ENCODE data around the gene CST2.

DNA sequence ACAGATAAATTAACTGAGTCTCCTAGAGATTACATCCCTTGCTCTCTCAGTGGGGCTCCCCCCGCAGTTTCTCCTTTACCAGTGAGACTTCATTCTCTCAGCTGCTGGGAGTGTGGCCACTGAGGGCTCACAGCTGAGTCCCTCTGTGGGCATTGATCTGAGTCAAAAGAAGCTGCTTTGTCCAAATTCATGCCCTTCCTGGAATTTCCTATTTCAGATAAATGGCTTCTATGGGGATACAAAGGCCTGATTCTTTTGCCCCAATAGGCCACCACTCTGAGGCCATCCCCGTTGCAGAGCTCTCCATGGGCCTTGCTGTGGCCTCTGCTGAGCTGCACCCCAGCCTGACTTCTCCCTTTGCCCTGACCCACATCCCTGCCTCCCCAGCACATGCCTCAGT is 43.0 kb upstream of the CST2 start:
- TF ChIP-seq, protein P1, sequence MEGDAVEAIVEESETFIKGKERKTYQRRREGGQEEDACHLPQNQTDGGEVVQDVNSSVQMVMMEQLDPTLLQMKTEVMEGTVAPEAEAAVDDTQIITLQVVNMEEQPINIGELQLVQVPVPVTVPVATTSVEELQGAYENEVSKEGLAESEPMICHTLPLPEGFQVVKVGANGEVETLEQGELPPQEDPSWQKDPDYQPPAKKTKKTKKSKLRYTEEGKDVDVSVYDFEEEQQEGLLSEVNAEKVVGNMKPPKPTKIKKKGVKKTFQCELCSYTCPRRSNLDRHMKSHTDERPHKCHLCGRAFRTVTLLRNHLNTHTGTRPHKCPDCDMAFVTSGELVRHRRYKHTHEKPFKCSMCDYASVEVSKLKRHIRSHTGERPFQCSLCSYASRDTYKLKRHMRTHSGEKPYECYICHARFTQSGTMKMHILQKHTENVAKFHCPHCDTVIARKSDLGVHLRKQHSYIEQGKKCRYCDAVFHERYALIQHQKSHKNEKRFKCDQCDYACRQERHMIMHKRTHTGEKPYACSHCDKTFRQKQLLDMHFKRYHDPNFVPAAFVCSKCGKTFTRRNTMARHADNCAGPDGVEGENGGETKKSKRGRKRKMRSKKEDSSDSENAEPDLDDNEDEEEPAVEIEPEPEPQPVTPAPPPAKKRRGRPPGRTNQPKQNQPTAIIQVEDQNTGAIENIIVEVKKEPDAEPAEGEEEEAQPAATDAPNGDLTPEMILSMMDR (conservative IDR thresholded peaks at IDR 0.05 in 1 of 2, IDR thresholded peaks at IDR 0.05 in 1 of 2; ENCODE audit: low read depth in 1 of 2, low read length in 2 of 2), result no peak
- TF ChIP-seq EZH2 (IDR thresholded peaks at IDR 0.05; ENCODE audit: low read length, missing control alignments), result no peak
